Ecto neural progenitor cell (in vitro differentiated cells): ENCODE results near the gene XPR1.
"Not testable (repeated sequence)": the region's sequence is repeated elsewhere in the genome, so short reads cannot be mapped to it uniquely, and the experiment has no call there.

Experiments used
- DNase-seq: peaks from one replicate; pipeline ENCODE4 v3.0.0-alpha.2; 2018; ENCODE audit warnings: low spot score

XPR1 gene

DNA sequence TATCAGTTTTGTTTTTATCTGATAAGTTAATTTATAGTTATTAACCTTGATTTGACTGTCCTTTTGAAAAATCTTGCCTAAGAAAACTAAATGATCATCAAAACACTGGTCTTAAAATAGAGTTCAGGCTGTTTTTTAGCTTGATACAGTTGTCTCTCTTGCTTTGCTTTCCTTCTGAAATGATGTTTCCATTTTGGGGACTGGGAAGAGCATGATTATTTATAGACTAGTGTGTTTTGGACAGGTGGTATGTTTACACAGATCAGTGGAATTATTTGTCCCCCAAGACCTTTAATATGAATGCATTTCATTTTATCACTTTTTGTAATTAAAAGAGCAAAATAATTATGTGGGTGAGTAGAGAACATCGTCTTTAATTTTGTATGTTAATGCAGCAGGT is 90.8 kb downstream of the XPR1 start:
- DNase-seq, result no peak

GRCh38 chr1:180724055-180724454 is 92.2 kb downstream of the XPR1 start:
- no peak for DNase-seq

DNA sequence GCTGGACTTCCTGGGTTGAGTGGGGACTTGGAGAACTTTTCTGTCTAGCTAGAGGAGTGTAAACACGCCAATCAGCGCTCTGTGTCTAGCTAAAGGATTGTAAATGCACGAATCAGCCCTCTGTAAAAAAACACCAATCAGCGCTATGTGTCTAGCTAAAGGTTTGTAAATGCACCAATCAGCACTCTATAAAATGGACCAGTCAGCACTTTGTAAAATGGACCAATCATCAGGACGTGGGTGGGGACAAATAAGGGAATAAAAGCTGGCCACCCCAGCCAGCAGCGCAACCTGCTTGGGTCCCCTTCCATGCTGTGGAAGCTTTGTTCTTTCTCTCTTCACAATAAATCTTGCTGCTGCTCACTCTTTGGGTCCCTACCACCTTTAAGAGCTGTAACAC is 94.2 kb downstream of the XPR1 start:
- not testable (repeated sequence) for DNase-seq

- DNase-seq, result not testable (repeated sequence)
Measured at GRCh38 chr1:180727751-180728150, 95.9 kb downstream of the XPR1 start.

- DNase-seq, result no peak
Measured at GRCh38 chr1:180728472-180729106, 96.8 kb downstream of the XPR1 start.

- no peak for DNase-seq
Measured at GRCh38 chr1:180731131-180731530, 99.3 kb downstream of the XPR1 start.

DNA sequence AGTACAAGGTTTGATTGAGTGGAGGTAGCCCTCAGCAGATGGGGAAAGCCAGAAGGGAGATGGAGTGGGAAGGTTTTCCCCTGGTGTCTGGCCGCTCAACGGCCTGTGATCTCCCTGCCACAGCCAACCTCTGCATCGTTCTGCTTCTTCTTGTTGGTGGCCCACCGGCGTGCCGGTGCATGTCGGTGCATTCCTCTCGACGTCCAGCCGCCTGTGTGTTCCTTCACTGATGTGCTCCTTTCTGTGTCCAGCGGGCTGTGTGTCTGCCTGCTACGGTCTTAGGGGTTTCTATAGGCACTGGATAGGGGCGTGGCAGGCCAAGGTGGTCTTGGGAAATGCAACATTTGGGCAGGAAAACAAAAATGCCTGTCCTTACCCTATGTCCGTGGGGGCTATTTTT is 101.0 kb downstream of the XPR1 start:
- DNase-seq, result no peak

DNA sequence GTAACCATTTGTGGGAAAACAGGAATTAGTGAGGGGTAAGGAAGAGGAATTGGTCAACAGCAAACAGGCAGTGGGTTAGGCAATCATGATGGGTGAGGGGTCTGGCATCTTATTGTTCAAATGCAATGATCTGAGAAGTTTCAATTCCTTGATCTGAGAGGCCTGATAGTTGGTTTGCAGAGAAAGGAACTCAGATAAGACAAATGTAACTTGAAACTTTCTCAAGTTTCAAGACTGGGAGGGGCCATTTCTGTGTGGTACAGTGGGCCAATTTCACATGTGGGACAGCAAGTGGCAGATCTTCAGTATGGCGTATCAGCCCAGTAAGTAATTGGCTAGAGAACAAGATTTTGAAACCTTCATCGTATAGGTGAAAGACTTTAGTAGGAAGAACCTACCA is 102.5 kb downstream of the XPR1 start:
- DNase-seq, result no peak

DNA sequence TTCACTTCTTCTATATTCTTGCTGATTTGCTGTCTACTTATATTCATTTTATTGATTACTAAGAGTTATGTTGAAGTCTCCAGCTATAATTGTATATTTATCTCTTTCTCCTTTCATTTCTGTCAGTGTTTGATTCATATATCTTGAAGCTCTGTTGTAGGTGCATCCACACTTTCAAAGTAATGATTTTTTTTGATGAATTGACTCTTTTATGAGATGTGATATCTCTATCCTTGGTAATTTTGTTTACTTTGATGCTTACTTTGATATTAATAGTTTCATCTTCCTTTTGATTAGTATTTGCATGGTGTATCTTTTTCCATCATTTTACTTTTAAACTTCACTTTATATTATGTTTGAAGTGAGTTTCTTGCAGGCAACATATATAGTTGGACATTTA is 110.8 kb downstream of the XPR1 start:
- no peak for DNase-seq

DNA sequence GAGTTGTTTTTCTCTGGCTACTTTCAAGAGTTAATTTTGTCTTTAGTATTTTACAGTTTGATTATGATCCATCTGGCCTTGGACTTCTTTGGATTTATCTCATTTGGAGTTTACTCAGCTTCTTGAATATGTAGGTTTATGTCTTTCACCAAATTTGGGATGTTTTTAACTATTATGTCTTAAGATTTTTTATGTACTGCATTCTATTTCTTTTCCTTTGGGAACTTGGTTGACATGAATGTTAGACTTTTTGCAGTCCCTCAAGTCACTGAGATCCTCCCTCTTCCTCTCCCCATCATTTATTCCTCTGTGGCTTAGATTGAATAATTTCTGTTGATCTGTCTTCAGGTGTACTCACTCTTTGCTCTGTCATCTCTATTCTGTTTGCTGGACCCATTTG is 112.0 kb downstream of the XPR1 start:
- DNase-seq, result no peak

DNA sequence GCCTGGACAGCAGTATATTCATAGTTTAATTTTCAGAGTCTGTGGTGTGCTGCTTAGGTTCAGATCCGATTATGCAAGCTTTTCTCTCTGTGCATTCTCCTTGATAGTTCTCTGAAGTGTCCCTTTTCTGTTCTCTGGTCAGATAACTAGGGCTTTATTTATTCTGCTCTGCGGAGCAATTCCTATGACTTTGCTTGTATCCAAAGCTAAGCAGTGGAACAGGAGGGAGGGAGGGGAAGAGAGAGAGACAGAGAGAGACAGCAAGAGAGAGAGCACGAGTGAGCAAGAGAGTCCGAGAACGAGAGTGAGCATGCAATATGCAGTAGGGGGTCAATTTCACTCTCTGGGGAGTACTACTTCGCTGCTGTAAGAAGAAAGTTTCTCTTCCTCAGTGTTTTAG is 113.3 kb downstream of the XPR1 start:
- no peak for DNase-seq

DNA sequence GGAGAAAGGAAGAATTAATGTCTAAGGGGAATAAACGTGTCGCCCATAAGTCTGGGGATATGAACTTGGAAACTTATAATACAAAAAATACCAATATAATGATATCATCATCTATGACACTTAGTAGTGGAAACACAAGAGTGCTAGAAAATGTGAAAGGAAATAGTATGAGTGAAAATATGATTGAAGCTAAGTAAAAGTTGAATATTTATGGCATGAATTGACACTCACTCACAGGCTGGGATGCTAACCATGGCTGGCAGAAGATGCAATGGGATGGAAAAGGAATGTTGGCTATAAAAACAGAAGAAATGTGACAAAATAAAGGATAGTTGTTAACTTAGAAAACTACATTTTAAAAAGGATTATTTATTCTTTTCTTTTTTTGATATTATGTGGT is 120.1 kb downstream of the XPR1 start:
- no peak for DNase-seq

DNA sequence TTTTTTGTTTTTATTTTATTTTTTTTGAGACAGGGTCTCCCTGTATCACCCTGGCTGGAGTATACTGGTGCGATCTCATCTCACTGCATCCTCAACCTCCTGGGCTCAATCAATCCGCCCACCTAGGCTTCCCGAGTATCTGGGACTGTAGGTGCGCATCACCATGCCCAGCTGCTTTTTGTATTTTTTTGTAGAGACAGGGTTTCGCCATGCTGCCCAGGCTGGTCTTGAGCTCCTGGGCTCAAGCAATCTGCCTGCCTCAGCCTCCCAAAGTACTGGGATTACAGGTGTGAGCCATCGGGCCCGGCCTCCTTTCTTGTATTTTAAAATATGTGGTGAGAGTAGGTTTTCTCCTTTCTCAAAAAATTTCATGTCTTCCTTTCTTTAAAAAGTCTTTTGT is 122.6 kb downstream of the XPR1 start:
- DNase-seq, result no peak

- DNase-seq, result no peak
Measured at GRCh38 chr1:180757657-180758056, 125.8 kb downstream of the XPR1 start.

GRCh38 chr1:180762796-180763195 is 131.0 kb downstream of the XPR1 start:
- no peak for DNase-seq

DNA sequence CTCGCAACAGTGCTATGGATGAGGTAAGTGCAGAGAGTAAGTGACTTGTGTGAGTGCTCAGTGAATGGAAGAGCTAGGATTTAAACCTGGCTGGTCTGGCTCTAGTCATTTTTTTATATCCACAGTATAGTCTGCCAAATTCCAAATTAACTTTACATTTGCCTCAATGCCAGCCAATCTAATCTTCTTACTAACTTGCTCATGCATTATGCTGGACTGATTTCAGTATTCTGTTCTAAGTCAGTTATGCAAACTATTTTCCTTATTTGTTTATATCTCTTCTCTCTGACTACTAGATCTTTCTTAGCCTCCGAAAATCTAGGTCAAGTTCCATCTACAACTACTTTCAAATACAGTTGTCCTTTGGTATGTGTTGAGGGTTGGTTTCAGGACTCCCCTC is 133.3 kb downstream of the XPR1 start:
- DNase-seq, result no peak

DNA sequence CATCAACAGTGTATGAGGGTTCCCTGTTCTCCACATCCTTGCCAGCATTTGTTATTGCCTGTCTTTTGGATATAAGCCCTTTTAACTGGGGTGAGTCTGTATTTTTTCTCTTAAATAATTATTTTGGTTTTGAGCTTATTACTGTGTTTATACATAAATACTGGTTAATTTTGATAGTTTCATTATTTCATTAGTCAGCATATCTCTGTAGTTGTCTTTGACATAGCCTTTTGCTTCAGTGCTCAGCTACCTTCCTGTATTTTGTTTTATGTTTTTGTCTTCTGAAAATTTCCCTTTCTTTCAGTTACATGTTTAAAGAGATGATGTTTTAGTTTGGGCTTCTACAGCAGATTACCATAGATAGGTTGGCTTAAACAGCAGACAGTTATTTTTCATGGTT is 138.1 kb downstream of the XPR1 start:
- DNase-seq, result no peak

GRCh38 chr1:180773210-180773865 is 141.5 kb downstream of the XPR1 start:
- DNase-seq, result no peak

DNA sequence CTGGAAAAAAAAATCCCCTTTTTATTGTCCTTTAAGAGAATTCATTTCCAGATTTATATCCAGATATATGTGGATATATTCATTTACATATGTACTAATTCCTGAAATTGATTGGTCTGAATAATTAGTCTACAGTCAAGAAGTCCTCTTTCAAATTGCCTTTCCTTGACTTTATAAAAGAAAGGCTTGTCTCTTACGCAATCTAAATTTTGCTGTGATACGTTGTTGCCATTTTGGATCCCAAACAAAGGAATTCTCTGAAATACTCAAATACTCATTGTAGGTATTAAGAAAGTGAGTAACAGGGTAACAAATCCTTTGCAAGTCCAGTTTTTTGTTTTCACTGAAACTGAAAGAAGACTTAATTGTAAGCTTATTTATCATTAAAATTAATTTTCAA is 144.0 kb downstream of the XPR1 start:
- DNase-seq, result no peak

DNA sequence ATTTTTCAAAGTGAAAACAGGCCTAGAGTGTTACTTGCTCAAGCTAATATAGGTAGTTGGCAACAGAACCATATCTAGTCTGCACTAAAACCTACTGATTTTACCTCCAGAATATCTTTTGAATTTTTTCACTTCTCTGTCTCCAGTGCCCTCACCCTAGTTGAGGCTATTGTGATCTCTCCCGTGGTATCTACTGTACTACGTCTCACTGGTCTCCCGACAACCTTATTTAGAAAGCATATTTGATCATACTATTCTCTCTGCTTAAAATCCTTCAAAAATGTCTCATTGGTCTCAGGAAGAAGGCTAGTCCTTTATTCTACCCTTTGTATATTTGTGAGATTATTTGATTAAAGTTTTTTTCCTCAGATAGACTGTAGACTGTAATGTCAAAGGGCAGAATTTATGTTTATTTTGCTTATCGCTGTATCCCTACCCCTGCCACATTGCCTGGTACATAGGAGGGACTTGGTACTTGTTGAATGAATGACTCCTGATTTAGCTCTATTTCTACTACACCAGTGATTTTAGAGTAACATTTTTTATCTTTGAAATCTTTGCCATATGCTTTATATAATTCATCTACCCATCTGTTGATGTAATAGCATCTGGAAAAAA is 145.4 kb downstream of the XPR1 start:
- no peak for DNase-seq

DNA sequence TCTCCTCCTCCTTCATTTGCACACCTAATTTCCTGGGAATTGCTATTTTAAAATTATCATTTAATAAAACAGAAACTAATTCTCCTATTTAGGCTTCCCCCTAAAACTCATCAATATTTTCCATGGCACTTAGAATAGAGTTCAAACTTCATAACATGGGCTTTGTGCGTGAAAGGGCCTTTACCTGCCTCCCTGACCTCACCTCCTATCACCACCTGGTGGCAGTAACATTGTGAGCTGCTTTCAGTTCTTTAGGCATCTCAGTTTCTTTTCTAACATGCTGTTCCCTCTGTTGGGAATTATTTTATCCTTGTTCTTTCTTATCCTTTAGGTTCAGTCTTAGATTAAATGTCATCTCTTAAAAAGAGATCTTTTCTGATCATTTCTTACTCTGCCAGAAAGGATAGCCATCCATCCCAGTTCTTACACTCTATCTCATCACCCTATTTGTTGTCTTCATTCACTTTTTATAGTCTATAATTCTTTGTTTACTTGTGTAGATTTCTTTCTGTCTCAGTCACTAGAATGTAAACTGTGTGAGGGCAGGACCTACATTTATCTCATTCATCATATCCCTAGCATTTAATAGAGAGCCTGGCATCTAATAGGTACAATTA is 147.1 kb downstream of the XPR1 start:
- DNase-seq, result no peak

DNA sequence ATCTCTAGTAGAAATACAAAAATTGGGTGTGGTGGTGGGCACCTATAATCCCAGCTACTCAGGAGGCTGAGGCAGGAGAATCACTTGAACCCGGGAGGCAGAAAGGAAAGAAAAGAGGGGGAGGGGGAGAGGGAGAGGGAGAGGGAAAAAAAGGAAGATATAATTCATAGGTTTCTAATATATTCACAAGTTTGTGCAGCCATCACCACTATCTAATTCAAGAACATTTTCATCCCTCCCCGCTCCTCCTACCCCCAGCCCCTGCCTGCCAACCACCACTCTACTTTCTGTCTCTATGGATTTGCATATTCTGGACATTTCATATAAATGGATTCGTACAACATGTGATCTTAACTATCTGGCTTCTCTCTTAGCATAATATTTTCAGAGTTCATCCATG is 147.8 kb downstream of the XPR1 start:
- DNase-seq, result no peak

DNA sequence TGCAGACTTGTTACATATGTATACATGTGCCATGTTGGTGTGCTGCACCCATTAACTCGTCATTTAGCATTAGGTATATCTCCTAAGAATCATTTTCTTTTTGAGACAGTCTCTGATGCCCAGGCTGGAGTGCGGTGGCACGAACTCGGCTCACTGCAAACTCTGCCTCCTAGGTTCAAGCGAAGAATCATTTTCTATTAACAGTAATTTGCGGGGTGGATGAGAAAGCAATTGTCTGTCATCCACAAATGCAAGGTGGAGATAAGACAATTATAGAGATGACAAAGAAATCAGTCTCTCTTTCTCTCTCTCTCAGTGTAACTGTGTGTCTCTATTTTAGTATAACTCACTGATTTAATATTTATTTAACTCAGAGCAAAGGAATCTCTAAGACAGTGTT is 149.9 kb downstream of the XPR1 start:
- DNase-seq, result no peak
